ENCODE data around the gene DYRK2.
A peak's percentile ranks its signal among the peaks of the same experiment; 100 is the strongest.

The DYRK2 gene

DNA sequence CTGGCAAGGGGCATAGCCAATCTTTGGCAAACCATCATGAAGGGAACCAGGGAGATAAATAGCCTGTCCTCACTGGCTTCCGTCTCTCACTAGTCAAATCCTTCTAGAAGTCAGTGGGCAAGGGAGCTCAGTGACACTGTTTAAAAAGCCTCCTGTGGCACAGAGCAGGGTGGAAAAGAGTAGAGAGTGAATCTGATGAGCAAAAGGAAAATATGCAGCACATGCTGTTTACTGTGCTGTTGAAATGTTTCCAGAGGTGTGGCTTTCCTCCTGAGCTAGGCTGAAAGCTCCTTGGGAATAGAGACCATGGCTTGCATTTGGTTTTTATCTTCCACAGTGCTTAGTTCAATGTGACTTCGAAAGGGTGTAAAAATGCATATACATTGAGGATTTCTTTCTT lies 7.7 kb upstream of the DYRK2 start:
- DNase-seq (ENCODE audit: low read depth), result no peak
- H3K4me3 ChIP-seq (ENCODE audit: low read depth, low read length), result no peak overlapping the region
- TF ChIP-seq, protein P1, sequence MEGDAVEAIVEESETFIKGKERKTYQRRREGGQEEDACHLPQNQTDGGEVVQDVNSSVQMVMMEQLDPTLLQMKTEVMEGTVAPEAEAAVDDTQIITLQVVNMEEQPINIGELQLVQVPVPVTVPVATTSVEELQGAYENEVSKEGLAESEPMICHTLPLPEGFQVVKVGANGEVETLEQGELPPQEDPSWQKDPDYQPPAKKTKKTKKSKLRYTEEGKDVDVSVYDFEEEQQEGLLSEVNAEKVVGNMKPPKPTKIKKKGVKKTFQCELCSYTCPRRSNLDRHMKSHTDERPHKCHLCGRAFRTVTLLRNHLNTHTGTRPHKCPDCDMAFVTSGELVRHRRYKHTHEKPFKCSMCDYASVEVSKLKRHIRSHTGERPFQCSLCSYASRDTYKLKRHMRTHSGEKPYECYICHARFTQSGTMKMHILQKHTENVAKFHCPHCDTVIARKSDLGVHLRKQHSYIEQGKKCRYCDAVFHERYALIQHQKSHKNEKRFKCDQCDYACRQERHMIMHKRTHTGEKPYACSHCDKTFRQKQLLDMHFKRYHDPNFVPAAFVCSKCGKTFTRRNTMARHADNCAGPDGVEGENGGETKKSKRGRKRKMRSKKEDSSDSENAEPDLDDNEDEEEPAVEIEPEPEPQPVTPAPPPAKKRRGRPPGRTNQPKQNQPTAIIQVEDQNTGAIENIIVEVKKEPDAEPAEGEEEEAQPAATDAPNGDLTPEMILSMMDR (IDR thresholded peaks at IDR 0.05; ENCODE audit: low read depth, low read length, missing control alignments), result no peak

DNA sequence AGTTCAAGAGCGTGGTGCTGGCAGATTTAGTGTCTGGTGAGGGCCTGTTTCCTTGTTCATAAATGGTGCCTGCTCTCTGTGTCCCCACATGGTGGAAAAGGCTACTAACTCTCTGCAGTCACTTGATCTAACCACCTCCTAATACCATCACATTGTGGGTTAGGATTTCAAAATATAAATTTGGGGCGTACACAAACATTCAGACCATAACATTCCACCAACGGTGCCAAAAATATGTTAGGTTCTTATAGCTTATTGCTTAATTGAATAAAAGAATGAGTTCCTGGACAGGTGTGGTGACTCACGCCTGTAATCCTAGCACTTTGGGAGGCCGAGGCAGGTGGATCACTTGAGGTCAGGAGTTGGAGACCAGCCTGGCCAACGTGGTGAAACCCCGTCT lies 3.4 kb upstream of the DYRK2 start:
- no peak overlapping the region for H3K4me3 ChIP-seq (ENCODE audit: low read depth, low read length)
- TF ChIP-seq, protein P1 (IDR thresholded peaks at IDR 0.05; ENCODE audit: low read depth, low read length, missing control alignments), result no peak
- no peak for DNase-seq (ENCODE audit: low read depth)

DNA sequence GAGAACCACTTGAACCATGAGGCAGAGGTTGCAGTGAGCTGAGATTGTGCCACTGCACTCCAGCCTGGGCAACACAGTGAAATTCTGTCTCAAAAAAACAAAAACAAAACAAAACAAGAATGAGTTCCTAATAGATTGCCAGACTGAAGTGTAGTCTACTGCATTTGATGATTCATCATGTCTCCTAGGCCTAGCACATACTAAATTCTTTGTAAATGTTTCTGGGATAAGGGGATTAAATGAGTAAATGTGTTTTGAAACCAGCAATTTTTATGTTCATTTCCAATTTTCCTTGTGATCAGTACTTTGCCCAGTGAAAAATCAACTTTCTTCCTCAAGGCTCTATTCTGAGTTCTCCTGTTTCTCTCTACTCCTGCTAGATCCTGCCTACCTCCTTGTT lies 2.9 kb upstream of the DYRK2 start:
- H3K4me3 ChIP-seq (ENCODE audit: low read depth, low read length), result no peak overlapping the region
- TF ChIP-seq, protein P1 (IDR thresholded peaks at IDR 0.05; ENCODE audit: low read depth, low read length, missing control alignments), result no peak
- no peak for DNase-seq (ENCODE audit: low read depth)

DNA sequence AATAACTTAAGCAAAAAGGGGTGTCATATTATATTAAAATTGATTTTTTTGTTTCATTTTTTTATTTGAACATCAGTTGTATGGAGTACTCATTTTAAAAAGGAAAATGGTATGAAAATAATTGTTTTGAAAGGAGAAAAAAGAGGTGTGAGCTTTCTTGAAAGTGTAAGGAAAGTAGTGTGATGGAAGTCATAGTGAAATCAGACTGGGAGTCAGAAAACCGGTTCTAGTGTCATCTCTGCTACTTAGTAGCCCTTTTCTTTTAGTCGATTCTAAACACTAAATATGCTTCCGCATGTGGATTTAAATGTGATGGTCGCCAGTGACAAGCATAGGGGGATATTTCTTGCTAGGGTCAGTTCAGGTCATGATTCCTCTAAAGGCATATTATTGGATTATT lies 1.8 kb upstream of the DYRK2 start:
- H3K4me3 ChIP-seq (ENCODE audit: low read depth, low read length), result no peak overlapping the region
- no peak for DNase-seq (ENCODE audit: low read depth)
- TF ChIP-seq, protein P1 (IDR thresholded peaks at IDR 0.05; ENCODE audit: low read depth, low read length, missing control alignments), result no peak

DNA sequence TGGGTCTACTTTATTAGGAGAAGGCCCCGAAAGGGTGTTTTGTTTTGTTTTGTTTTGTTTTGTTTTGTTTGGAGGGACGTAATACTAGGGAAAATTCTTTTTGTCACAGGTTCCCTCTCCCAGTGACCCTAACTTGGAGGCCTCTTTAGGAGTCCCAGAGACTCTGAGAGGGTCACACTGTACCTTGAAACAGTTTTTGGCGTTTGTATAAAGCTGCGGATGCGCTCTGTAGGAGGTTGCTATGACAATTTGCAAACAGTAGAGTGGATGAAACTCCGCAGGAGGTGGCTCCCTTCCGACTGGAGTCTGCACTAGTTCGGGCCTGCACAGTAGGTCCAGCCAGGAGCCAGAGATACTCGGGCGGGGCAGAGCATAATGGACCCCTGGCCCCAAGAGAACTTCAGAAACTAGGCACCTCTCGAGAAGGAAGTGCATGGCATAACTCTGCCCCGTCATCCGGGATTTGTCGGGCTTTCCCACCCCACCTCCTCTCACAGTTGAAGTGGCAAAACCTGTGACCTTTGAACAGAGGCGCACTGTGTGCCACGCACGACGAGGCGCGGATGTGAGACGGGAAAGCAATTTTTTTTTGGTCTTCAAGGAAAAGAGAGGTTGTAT lies 1.3 kb upstream of the DYRK2 start:
- no peak for DNase-seq (ENCODE audit: low read depth)
- H3K4me3 ChIP-seq (ENCODE audit: low read depth, low read length), result peak overlapping the region; percentile 97
- TF ChIP-seq, protein P1 (IDR thresholded peaks at IDR 0.05; ENCODE audit: low read depth, low read length, missing control alignments), result no peak

DNA sequence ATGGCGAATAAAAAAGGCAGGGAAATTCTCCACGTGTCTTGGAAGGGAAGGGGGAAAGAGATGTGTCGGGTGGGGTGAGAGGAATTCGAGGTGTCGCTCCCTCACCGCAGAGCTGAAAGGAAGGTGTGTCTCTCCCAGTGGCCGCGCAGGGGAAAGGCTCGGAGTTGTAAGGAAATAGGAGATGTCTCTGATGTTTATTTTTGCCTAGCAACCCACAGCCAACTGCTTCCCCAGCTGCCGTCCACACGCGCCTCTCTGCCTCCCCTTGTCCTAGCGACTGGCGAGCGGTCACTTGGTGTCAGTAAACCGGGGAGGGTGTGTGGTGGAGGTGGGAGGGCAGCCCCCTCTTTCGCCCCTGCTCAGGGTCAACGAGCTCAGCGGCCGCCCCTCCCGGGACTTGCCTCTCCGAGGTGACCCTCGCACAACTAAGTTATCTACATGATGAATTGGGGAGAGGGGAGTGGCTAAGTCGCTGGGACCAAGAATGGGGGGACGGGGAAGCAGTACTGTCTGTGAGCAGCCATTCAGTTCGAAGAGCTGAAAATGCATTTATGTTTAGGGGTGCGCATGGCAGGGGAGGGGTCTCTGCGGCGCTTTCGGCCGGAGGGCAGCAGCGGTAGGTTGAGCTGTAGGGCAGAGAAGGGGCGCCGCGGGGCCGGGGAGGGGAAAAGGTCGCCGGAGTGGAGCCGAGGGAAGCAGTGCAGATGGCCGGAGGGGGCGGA lies 585 bp upstream of the DYRK2 start:
- peak overlapping the region; percentile 97 for H3K4me3 ChIP-seq (ENCODE audit: low read depth, low read length)
- DNase-seq (ENCODE audit: low read depth), result no peak
- TF ChIP-seq, protein P1 (IDR thresholded peaks at IDR 0.05; ENCODE audit: low read depth, low read length, missing control alignments), result peak; percentile 36

DNA sequence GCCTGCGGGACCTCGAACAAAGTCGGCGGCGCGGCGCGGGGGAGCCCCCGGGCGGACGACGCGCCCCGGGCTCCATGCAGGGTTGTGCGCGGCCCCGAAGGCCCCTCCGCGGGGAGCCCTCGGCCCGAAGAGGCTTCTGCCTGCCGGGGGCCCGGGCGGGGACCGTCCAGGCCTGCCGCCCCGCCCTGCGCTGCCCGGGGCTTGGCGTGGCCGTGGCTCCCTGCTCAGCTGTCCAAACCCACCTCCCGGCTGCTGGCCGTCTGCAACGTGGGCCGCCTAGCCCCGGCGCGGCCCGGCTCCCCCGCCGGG lies 670 bp downstream of the DYRK2 start:
- no peak for DNase-seq (ENCODE audit: low read depth)
- H3K4me3 ChIP-seq (ENCODE audit: low read depth, low read length), result peak overlapping the region; percentile 97
- TF ChIP-seq, protein P1 (IDR thresholded peaks at IDR 0.05; ENCODE audit: low read depth, low read length, missing control alignments), result no peak

Measured in GM12864 (cell line).